Stomach (tissue), 9 donors: Measurements from ENCODE around the gene TAF1B. TPM values are rescaled to one million over a fixed set of nuclear protein-coding genes. Genes with fewer than 3 reads are reported as not detected.
"Not testable (repeated sequence)": the region's sequence is repeated elsewhere in the genome, so short reads cannot be mapped to it uniquely, and the experiment has no call there.

Source experiments
- DNase-seq, 2 donors: peaks; one replicate each; pipeline versions ENCODE4 v3.0.0 to v3.0.0-alpha.2; 2013 to 2019
- H3K27ac ChIP-seq, 5 donors: fragments of 200-600 bp in 4 of 5; sonication (generic) in 4 of 5; one replicate each; pipeline ENCODE4 v1.5.1; 2013 to 2019; ENCODE audit warnings: mild to moderate bottlenecking in 1 of 5, moderate library complexity in 1 of 5
- H3K27me3 ChIP-seq, 3 donors: fragments of 200-600 bp; sonication (generic); one replicate each; pipeline ENCODE4 v1.5.1; 2017 to 2019; ENCODE audit warnings: mixed run types in 1 of 3
- H3K36me3 ChIP-seq, 4 donors: fragments of 200-600 bp; sonication (generic); 1 replicate in 3 of 4; 2 replicates in 1 of 4; pipeline ENCODE4 v1.5.1; 2016 to 2019
- H3K4me1 ChIP-seq, 4 donors: fragments of 200-600 bp; sonication (generic); one replicate each; pipeline ENCODE4 v1.5.1; 2016 to 2019
- H3K4me3 ChIP-seq, 4 donors: fragments of 200-600 bp; sonication (generic) in 3 of 4; one replicate each; pipeline ENCODE4 v1.5.1; 2016 to 2019; ENCODE audit warnings: mild to moderate bottlenecking in 1 of 4
- H3K9me3 ChIP-seq, 4 donors: fragments of 200-600 bp; sonication (generic); one replicate each; pipeline ENCODE4 v1.5.1; 2016 to 2019
- CTCF ChIP-seq, 7 experiments: fragments of 450-650 bp in 4 of 7; fragments of 200-600 bp in 3 of 7; sonication (generic) in 3 of 7; IDR thresholded peaks; one replicate each; pipeline ENCODE4 v1.5.1; 2016 to 2019; ENCODE audit warnings: antibody characterized with exemption in 7 of 7, control low read depth in 2 of 7, mild to moderate bottlenecking in 1 of 7
- EP300 ChIP-seq: sonication (generic); formaldehyde crosslinking; IDR thresholded peaks from one replicate; pipeline ENCODE4 v1.6.1; 2017; ENCODE audit warnings: antibody characterized with exemption
- POLR2A ChIP-seq, 4 donors: fragments of 450-650 bp; IDR thresholded peaks; one replicate each; pipeline ENCODE4 v1.6.1; 2016; ENCODE audit warnings: antibody characterized with exemption in 4 of 4, control low read depth in 2 of 4, mild to moderate bottlenecking in 1 of 4, moderate library complexity in 1 of 4
- POLR2AphosphoS5 ChIP-seq, 3 donors: sonication (generic); formaldehyde crosslinking; IDR thresholded peaks; one replicate each; pipeline ENCODE4 v1.6.1; 2016; ENCODE audit warnings: antibody characterized with exemption in 3 of 3
- WGBS, 5 donors: extraction: QIAGEN DNeasy Blood & Tissue Kit in 3 of 5; methylation state at CpG; one replicate each; pipeline versions ENCODE4 v1.1.5 to v1.1.7; 2013 to 2018; 5-methylcytosine and 5-hydroxymethylcytosine counted together
- intact Hi-C: fragments of 100-400 bp; cut with DNase I; formaldehyde crosslinking; loops from one replicate; pipeline ENCODE4 v1.15.1; 2023; ENCODE audit warnings: low total_unique reads
- polyA plus RNA-seq, 3 donors: library from polyadenylated mRNA; stranded (reverse); fragments of 200-250 nt; gene quantifications; one replicate each; pipeline ENCODE4 v1.2.3, GENCODE V29; 2013
- total RNA-seq, 5 donors: library from RNA; depleted of rRNA; stranded (reverse); fragments of >200 nt; gene quantifications; one replicate each; pipeline versions ENCODE4 v1.1.0 to v1.2.3, GENCODE V29; 2014 to 2016
- donor health status: healthy with polysubstance abuse.
- donor health status: Bipolar disorder and iron deficiency.
- donor health status: healthy.

The TAF1B gene
- total and polyA plus RNA-seq, 8 donors = 3.8 to 34.6 (median 6.4) TPM

GRCh38 chr2:9831670-9832069 is 11.6 kb upstream of the TAF1B start:
- WGBS, 5 donors = 81 to 85% (median 83%) methylated on average over 6 of the region's 6 CpGs
- Histone ChIP-seq H3K27ac (peak overlapping the region in 2 of 5 donors; percentile 78 to 89), H3K4me1 (peaks cover 0 to 9% (median 4%) of the 10 kb centered on the region in 4 donors), H3K9me3 (no peaks in the 10 kb centered on the region), H3K27me3 (no peaks in the 10 kb centered on the region), H3K36me3 (no peaks in the 10 kb centered on the region), H3K4me3 (no peak overlapping the region)
- DNase-seq = no peak
- no peak for TF ChIP-seq POLR2A (IDR thresholded peaks at IDR 0.05)
- TF ChIP-seq EP300 = no peak
- no peak for TF ChIP-seq CTCF (IDR thresholded peaks at IDR 0.05)
- no peak for TF ChIP-seq POLR2AphosphoS5 (IDR thresholded peaks at IDR 0.05)
- intact Hi-C loops = no loop called here

GRCh38 chr2:9832586-9832985 is 10.7 kb upstream of the TAF1B start:
- intact Hi-C loops = no loop called here
- DNase-seq = no peak
- Histone ChIP-seq H3K36me3 (no peaks in the 10 kb centered on the region), H3K27me3 (no peaks in the 10 kb centered on the region), H3K4me3 (no peak overlapping the region), H3K4me1 (peaks cover 0 to 9% (median 4%) of the 10 kb centered on the region in 4 donors), H3K9me3 (no peaks in the 10 kb centered on the region), H3K27ac (no peak overlapping the region)
- TF ChIP-seq EP300 (no peak), POLR2A (IDR thresholded peaks at IDR 0.05) (no peak), POLR2AphosphoS5 (IDR thresholded peaks at IDR 0.05) (no peak), CTCF (IDR thresholded peaks at IDR 0.05) (no peak)
- 90 to 100% (median 97%) methylated on average over 1 of the region's 1 CpG for WGBS, 5 donors

GRCh38 chr2:9835068-9835467 is 8.2 kb upstream of the TAF1B start:
- H3K4me1 ChIP-seq, H3K36me3 ChIP-seq, H3K27me3 ChIP-seq, H3K27ac ChIP-seq, DNase-seq, intact Hi-C loops, H3K4me3 ChIP-seq, H3K9me3 ChIP-seq: not testable (repeated sequence)
- 84 to 98% (median 93%) methylated on average over 1 of the region's 1 CpG for WGBS, 5 donors

GRCh38 chr2:9836074-9836473 is 7.2 kb upstream of the TAF1B start:
- Histone ChIP-seq H3K27me3 (no peaks in the 10 kb centered on the region), H3K4me1 (peaks cover 0 to 6% (median 2%) of the 10 kb centered on the region in 4 donors), H3K9me3 (no peaks in the 10 kb centered on the region), H3K36me3 (no peaks in the 10 kb centered on the region), H3K4me3 (no peak overlapping the region), H3K27ac (no peak overlapping the region)
- no peak for TF ChIP-seq EP300
- TF ChIP-seq POLR2A (IDR thresholded peaks at IDR 0.05) = no peak
- TF ChIP-seq CTCF (IDR thresholded peaks at IDR 0.05) = no peak
- no peak for TF ChIP-seq POLR2AphosphoS5 (IDR thresholded peaks at IDR 0.05)
- DNase-seq = no peak
- intact Hi-C loops = no loop called here
- WGBS, 5 donors = 75 to 92% (median 89%) methylated on average over 3 of the region's 3 CpGs

GRCh38 chr2:9836517-9836916 is 6.8 kb upstream of the TAF1B start:
- DNase-seq = no peak
- no peak overlapping the region for H3K27ac ChIP-seq
- peaks cover 0 to 1% (median 0%) of the 10 kb centered on the region in 4 donors for H3K4me1 ChIP-seq
- no peaks in the 10 kb centered on the region for H3K36me3 ChIP-seq
- H3K4me3 ChIP-seq = no peak overlapping the region
- intact Hi-C loops = no loop called here
- WGBS, 5 donors = 82 to 96% (median 91%) methylated on average over 3 of the region's 3 CpGs
- no peaks in the 10 kb centered on the region for H3K9me3 ChIP-seq
- H3K27me3 ChIP-seq = no peaks in the 10 kb centered on the region
- no peak for TF ChIP-seq POLR2A (IDR thresholded peaks at IDR 0.05)
- no peak for TF ChIP-seq CTCF (IDR thresholded peaks at IDR 0.05)
- no peak for TF ChIP-seq EP300
- no peak for TF ChIP-seq POLR2AphosphoS5 (IDR thresholded peaks at IDR 0.05)
